CD14-positive monocyte (primary cell): Measurements from ENCODE around the gene RNGTT. TPM values are rescaled to one million over a fixed set of nuclear protein-coding genes. Genes with fewer than 3 reads are reported as not detected.

Experiments used
- DNase-seq, 3 donors: peaks; one replicate each; pipeline ENCODE4 v3.0.0-alpha.2; 2011 to 2022
- H2AFZ ChIP-seq: 2 replicates; pipeline ENCODE4 v1.6.0; 2012; ENCODE audit warnings: mild to moderate bottlenecking, low read depth, low read length, inconsistent platforms; ENCODE audit not compliant: insufficient read depth, poor library complexity, severe bottlenecking
- H3K27ac ChIP-seq, 2 donors: 1 replicate in 1 of 2; 2 replicates in 1 of 2; pipeline ENCODE4 v1.5.1; 2012 to 2013; ENCODE audit warnings: low read length in 2 of 2, control low read depth in 1 of 2, inconsistent platforms in 1 of 2, low read depth in 1 of 2, mild to moderate bottlenecking in 1 of 2
- H3K27me3 ChIP-seq, 2 donors: one replicate each; pipeline versions ENCODE4 v1.6.0 to v1.6.1; 2011 to 2013; ENCODE audit warnings: low read length in 2 of 2; ENCODE audit not compliant: control insufficient read depth in 2 of 2, insufficient read depth in 2 of 2
- H3K36me3 ChIP-seq, 2 donors: replicated peaks in 1 of 2; 1 replicate in 1 of 2; 2 replicates in 1 of 2; pipeline versions ENCODE4 v1.5.1 to v1.6.1; 2012 to 2013; ENCODE audit warnings: low read length in 2 of 2, control low read depth in 1 of 2, inconsistent platforms in 1 of 2, mild to moderate bottlenecking in 1 of 2; ENCODE audit not compliant: insufficient read depth in 2 of 2, control insufficient read depth in 1 of 2
- H3K4me1 ChIP-seq, 2 donors: 1 replicate in 1 of 2; 2 replicates in 1 of 2; pipeline versions ENCODE4 v1.5.1 to v1.6.1; 2012 to 2013; ENCODE audit warnings: low read length in 2 of 2, control low read depth in 1 of 2, inconsistent platforms in 1 of 2, mild to moderate bottlenecking in 1 of 2, moderate library complexity in 1 of 2; ENCODE audit not compliant: insufficient read depth in 2 of 2, control insufficient read depth in 1 of 2
- H3K4me2 ChIP-seq: replicated peaks from 2 replicates; pipeline ENCODE3; 2012; ENCODE audit warnings: low read length, moderate library complexity, mild to moderate bottlenecking; ENCODE audit not compliant: poor library complexity, severe bottlenecking; ENCODE audit errors: extremely low read depth
- H3K4me3 ChIP-seq, 3 experiments: fragments of 200-600 bp in 1 of 3; sonication (generic) in 1 of 3; replicated peaks in 1 of 3; 1 replicate in 2 of 3; 2 replicates in 1 of 3; pipeline ENCODE4 v1.5.1; 2011 to 2013; ENCODE audit warnings: low read length in 3 of 3, mild to moderate bottlenecking in 3 of 3, control low read depth in 2 of 3, low read depth in 2 of 3, inconsistent platforms in 1 of 3, moderate library complexity in 1 of 3
- H3K79me2 ChIP-seq: 2 replicates; pipeline ENCODE4 v1.6.0; 2012; ENCODE audit warnings: mild to moderate bottlenecking, control low read depth, inconsistent platforms, low read length, moderate library complexity; ENCODE audit not compliant: insufficient read depth
- H3K9ac ChIP-seq: 2 replicates; pipeline ENCODE4 v1.6.0; 2017; ENCODE audit warnings: low read length, mild to moderate bottlenecking; ENCODE audit not compliant: insufficient read depth, poor library complexity, severe bottlenecking
- H3K9me3 ChIP-seq, 2 donors: replicated peaks in 1 of 2; 1 replicate in 1 of 2; 2 replicates in 1 of 2; pipeline versions ENCODE4 v1.5.1 to v1.6.1; 2012 to 2013; ENCODE audit warnings: low read length in 2 of 2, control low read depth in 1 of 2; ENCODE audit not compliant: control insufficient read depth in 1 of 2, insufficient read depth in 1 of 2
- H4K20me1 ChIP-seq: 2 replicates; pipeline ENCODE4 v1.6.0; 2012; ENCODE audit warnings: mild to moderate bottlenecking, low read length, control low read depth, moderate library complexity; ENCODE audit not compliant: insufficient read depth
- H3K27ac Mint-ChIP-seq, 7 donors: one replicate each; pipeline ENCODE4 v1.8.0; 2020; ENCODE audit warnings: mild to moderate bottlenecking in 7 of 7, mixed read lengths in 7 of 7, moderate library complexity in 6 of 7, inconsistent platforms in 2 of 7
- H3K27me3 Mint-ChIP-seq, 3 donors: one replicate each; pipeline ENCODE4 v1.8.0; 2021 to 2022; ENCODE audit warnings: low read depth in 3 of 3, mild to moderate bottlenecking in 3 of 3, mixed read lengths in 3 of 3, moderate library complexity in 3 of 3, inconsistent platforms in 1 of 3
- H3K36me3 Mint-ChIP-seq, 2 donors: one replicate each; pipeline ENCODE4 v1.8.0; 2020; ENCODE audit warnings: mixed read lengths in 2 of 2, inconsistent platforms in 1 of 2, mild to moderate bottlenecking in 1 of 2
- H3K4me1 Mint-ChIP-seq: one replicate; pipeline ENCODE4 v1.8.0; 2020; ENCODE audit warnings: mild to moderate bottlenecking, mixed read lengths
- H3K4me3 Mint-ChIP-seq, 2 donors: one replicate each; pipeline ENCODE4 v1.8.0; 2020; ENCODE audit warnings: mild to moderate bottlenecking in 2 of 2, mixed read lengths in 2 of 2, moderate library complexity in 1 of 2
- H3K9me3 Mint-ChIP-seq, 7 donors: one replicate each; pipeline ENCODE4 v1.8.0; 2020 to 2022; ENCODE audit warnings: mixed read lengths in 7 of 7, mild to moderate bottlenecking in 6 of 7, moderate library complexity in 6 of 7, inconsistent platforms in 2 of 7
- CTCF ChIP-seq: fragments of 200-600 bp; IDR thresholded peaks from one replicate; pipeline ENCODE4 v1.8.0; 2022; ENCODE audit warnings: antibody characterized with exemption, mild to moderate bottlenecking
- WGBS: methylation state at CpG from one replicate; pipeline ENCODE4 v1.1.5; 2013; ENCODE audit warnings: missing lambda C conversion rate; ENCODE audit not compliant: insufficient coverage; 5-methylcytosine and 5-hydroxymethylcytosine counted together
- intact Hi-C, 2 donors: fragments of 100-400 bp; cut with micrococcal nuclease; formaldehyde crosslinking; loops; one replicate each; pipeline versions ENCODE4 v1.15.0 to v1.15.1; 2023
- polyA plus RNA-seq, 3 donors: library from polyadenylated mRNA; depleted of rRNA in 1 of 3; unstranded in 2 of 3; stranded (reverse) in 1 of 3; fragments of 300-500 nt in 2 of 3; fragments of >200 nt in 1 of 3; fragmentation: Illumina TruSeq in 2 of 3; gene quantifications; 1 replicate in 2 of 3; 2 replicates in 1 of 3; pipeline ENCODE4 v1.2.3, GENCODE V29; 2012 to 2021

The RNGTT gene
- polyA plus RNA-seq, 3 donors: 2.3 to 8.6 (median 5.8) TPM

DNA sequence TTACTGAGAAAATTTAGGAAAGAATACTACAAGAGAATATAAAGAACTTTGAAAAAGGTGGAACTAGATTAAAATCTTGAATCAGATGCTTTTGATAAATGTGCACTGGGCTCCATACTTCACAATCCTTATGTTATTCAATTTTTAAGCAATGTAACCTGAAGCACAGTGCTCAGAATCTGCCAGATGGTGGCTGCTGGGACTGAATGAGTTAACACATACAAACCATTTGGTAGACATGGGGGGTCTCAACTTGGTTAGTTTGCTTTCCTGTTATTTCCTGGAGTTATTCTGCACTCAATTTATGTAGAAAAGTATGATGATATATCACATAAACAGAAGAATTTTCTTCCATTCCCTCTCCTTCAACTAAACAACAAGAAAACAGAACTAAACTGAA, 326.5 kb downstream of the RNGTT start:
- TF ChIP-seq CTCF: no peak
- intact Hi-C loops: no loop called here
- Mint-ChIP-seq H3K4me1 (peaks cover 6% of the 10 kb centered on the region), H3K36me3 (peaks cover 2% of the 10 kb centered on the region in 2 donors), H3K27me3 (no peaks in the 10 kb centered on the region), H3K9me3 (no peaks in the 10 kb centered on the region), H3K27ac (no peak overlapping the region), H3K4me3 (no peak overlapping the region)
- DNase-seq: no peak
- no peaks in the 10 kb centered on the region for H3K4me1 ChIP-seq
- H3K9ac ChIP-seq: no peak overlapping the region
- no peaks in the 10 kb centered on the region for H3K27me3 ChIP-seq
- no peak overlapping the region for H3K4me3 ChIP-seq
- no peaks in the 10 kb centered on the region for H3K36me3 ChIP-seq
- H3K9me3 ChIP-seq: no peaks in the 10 kb centered on the region
- no peak overlapping the region for H3K27ac ChIP-seq
- no peak overlapping the region for H2AFZ ChIP-seq
- H3K79me2 ChIP-seq: no peaks in the 10 kb centered on the region
- H3K4me2 ChIP-seq: no peak overlapping the region
- no peaks in the 10 kb centered on the region for H4K20me1 ChIP-seq

GRCh38 chr6:88633782-88634181, 329.6 kb downstream of the RNGTT start:
- H3K36me3 ChIP-seq: no peaks in the 10 kb centered on the region
- peak overlapping the region in 1 of 7 donors; percentile 8 for H3K27ac Mint-ChIP-seq
- no peak overlapping the region for H3K4me3 ChIP-seq
- H4K20me1 ChIP-seq: no peaks in the 10 kb centered on the region
- intact Hi-C loops: no loop called here
- no peaks in the 10 kb centered on the region for H3K27me3 ChIP-seq
- no peak for TF ChIP-seq CTCF
- H3K79me2 ChIP-seq: no peaks in the 10 kb centered on the region
- no peaks in the 10 kb centered on the region for H3K4me1 ChIP-seq
- H3K36me3 Mint-ChIP-seq: peaks cover 4 to 5% of the 10 kb centered on the region in 2 donors
- H3K9me3 Mint-ChIP-seq: no peaks in the 10 kb centered on the region
- H3K27me3 Mint-ChIP-seq: peaks cover 0 to 2% (median 0%) of the 10 kb centered on the region in 3 donors
- H3K27ac ChIP-seq: no peak overlapping the region
- H2AFZ ChIP-seq: no peak overlapping the region
- DNase-seq: no peak
- H3K4me1 Mint-ChIP-seq: no peaks in the 10 kb centered on the region
- WGBS: no CpG with 5 or more reads among the region's 3 CpGs
- H3K4me3 Mint-ChIP-seq: no peak overlapping the region
- H3K4me2 ChIP-seq: no peak overlapping the region
- H3K9ac ChIP-seq: no peak overlapping the region
- H3K9me3 ChIP-seq: no peaks in the 10 kb centered on the region
